Activated naive CD4-positive, alpha-beta T cell treated with anti-CD3 and anti-CD28 coated beads, Interleukin-2, amount 10 ng/mL, durations not matched to agents 7 days and 5 days (primary cell): Measurements from ENCODE around the gene RNF166.

ENCODE experiments used
- CTCF ChIA-PET: fragments of 350-600 bp; sonication (Branson Sonifier 250); formaldehyde crosslinking; loops from one replicate; lab custom pipeline; 2021; ENCODE audit warnings: antibody characterized with exemption; lab: Charles Lee
- DNase-seq: peaks from one replicate; pipeline ENCODE4 v3.0.0-alpha.2; 2020
- H3K27ac Mint-ChIP-seq: one replicate; pipeline ENCODE4 v1.8.0; 2021; ENCODE audit warnings: mild to moderate bottlenecking, moderate library complexity, mixed read lengths
- H3K27me3 Mint-ChIP-seq: one replicate; pipeline ENCODE4 v1.8.0; 2021; ENCODE audit warnings: mild to moderate bottlenecking, mixed read lengths
- H3K36me3 Mint-ChIP-seq: one replicate; pipeline ENCODE4 v1.8.0; 2021; ENCODE audit warnings: mixed read lengths
- H3K4me1 Mint-ChIP-seq: one replicate; pipeline ENCODE4 v1.8.0; 2021; ENCODE audit warnings: mixed read lengths
- H3K4me3 Mint-ChIP-seq: one replicate; pipeline ENCODE4 v1.8.0; 2021; ENCODE audit warnings: mild to moderate bottlenecking, moderate library complexity, mixed read lengths
- H3K9me3 Mint-ChIP-seq: one replicate; pipeline ENCODE4 v1.8.0; 2021; ENCODE audit warnings: mixed read lengths

The RNF166 gene

DNA sequence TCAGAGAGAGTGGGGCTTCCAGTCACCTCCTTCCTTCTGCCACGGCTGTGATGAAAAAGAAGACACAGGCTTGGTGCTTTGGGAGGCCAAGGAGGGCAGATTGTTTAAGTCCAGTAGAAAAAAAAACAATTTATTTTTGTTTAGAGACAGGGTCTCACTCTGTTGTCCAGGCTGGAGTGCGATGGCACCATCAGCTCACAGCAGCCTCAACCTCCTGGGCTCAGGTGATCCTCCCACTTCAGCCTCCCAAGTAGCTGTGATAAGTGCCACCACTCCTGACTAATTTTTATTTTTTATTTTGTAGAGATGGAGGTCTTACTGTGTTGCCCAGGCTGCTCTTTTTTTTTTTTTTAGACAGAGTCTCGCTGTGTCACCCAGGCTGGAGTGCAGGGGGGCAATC, 40.6 kb downstream of the RNF166 start:
- CTCF ChIA-PET: interaction anchor here (0.9 kb wide), 1 partner anchor 15 kb away, joined by 3 read pairs; no protein-coding TSS in a partner anchor
- peaks cover 4% of the 10 kb centered on the region for H3K27me3 Mint-ChIP-seq
- H3K27ac Mint-ChIP-seq: no peak overlapping the region
- no peak overlapping the region for H3K4me3 Mint-ChIP-seq
- no peaks in the 10 kb centered on the region for H3K9me3 Mint-ChIP-seq
- H3K36me3 Mint-ChIP-seq: peaks cover 10% of the 10 kb centered on the region
- DNase-seq: no peak
- H3K4me1 Mint-ChIP-seq: peaks cover 25% of the 10 kb centered on the region

DNA sequence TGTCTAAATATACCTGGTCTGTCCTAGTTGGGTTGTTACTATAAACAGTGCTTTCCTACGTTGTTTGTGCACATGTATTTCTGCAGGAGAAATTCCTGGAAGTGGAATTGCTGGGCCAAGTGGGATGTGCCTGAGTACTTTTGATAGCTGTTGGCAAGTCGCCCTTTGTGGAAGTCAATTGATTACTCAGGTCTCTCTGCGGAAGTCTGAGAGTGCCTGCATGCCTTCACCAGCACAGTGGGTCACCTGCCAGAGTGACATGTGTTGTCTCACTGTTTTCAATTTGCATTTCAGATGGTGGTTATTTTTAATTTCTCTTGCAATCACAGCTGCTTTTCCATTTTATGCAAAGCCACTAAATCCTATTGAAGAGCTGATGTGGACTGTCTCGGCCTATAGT, 41.1 kb downstream of the RNF166 start:
- H3K27me3 Mint-ChIP-seq: peaks cover 4% of the 10 kb centered on the region
- CTCF ChIA-PET: interaction anchor here (0.9 kb wide), 1 partner anchor 15 kb away, joined by 3 read pairs; no protein-coding TSS in a partner anchor
- no peak for DNase-seq
- H3K27ac Mint-ChIP-seq: peak overlapping the region; percentile 34
- H3K36me3 Mint-ChIP-seq: peaks cover 11% of the 10 kb centered on the region
- no peaks in the 10 kb centered on the region for H3K9me3 Mint-ChIP-seq
- H3K4me1 Mint-ChIP-seq: peaks cover 26% of the 10 kb centered on the region
- peak overlapping the region; percentile 3 for H3K4me3 Mint-ChIP-seq

DNA sequence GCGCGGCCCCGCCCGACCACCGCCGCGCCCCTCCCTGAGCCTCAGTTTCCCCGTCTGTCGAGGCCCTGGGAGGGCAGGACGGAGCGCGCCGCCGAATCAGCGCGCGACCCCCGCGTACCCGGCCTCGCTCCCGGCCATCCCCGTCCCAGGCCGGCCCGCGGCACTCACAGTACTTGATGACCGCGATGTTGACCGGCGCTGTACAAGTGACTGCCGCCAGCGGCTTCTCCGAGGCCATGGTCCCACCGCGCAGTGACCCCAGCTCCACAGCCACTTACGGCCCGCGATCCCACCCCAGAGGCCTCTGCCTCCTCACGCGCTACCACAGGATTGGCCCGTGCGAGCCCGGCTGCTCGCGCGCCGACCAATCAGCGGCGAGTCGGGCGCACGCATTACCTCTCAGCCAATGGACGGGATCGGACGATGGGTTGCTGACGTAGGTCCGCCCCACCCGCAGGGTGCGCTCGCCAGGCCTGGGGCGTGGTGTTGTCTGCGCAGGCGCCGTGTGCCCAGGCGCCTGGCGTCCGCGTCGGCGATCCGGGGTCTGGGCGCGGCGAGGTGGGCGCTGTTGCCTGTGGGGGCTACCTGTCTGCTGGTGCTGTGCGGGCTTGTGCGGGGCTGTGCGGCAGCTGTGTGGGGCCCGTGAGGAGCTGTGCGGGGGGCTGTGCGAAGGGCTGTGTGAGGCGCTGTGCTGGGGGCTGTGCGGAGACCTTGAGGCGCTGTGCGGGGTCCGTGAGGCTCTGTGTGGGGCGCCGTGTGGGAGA, 43.2 kb downstream of the RNF166 start, which contains the start of gene MVD:
Gene MVD (minus strand): TSS at position 249 of the 764 bp plus-strand sequence. CDS start 11 bp downstream, at position 238.
- Mint-ChIP-seq H3K4me1 (peaks cover 30% of the 10 kb centered on the region), H3K4me3 (peak within 1 kb of the TSS; percentile 89), H3K27ac (peak within 1 kb of the TSS; percentile 91), H3K36me3 (peaks cover 8% of the 10 kb centered on the region), H3K27me3 (peaks cover 4% of the 10 kb centered on the region), H3K9me3 (no peaks in the 10 kb centered on the region)
- CTCF ChIA-PET: interaction anchor here (1.0 to 1.6 kb wide), 3 partner anchors 11 to 42 kb away, joined by 3 to 5 read pairs (median 4); no protein-coding TSS in a partner anchor
- peak; percentile 98 for DNase-seq

DNA sequence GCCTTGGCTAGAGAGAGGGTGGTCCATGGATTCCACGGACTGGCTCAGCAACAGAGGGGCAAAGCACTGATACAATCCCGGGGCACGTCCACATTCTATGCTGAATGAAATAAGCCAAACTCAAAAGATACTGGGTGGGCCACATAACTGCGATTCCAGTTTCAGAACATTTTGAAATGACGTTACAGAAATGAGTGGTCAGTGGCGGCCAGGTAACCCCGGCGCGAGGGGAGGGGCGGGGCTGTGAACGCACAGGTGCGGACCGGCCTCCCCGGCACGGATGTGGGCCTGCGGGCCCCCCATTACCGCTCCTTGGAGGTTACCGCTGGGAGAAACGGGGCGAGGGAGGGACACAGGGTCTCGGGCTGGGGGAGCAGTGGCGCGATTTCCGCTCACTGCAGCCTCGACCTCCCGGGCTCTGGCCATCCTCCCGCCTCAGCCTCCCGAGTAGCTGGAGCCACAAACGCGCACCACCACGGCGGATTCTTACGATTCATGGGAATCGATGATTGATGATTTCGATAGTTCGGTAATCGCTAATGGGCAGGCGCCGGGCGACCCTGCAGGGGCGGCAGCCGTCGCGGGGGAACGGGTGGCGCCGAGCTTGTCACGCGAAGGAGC, 43.9 kb downstream of the RNF166 start:
- Mint-ChIP-seq H3K4me1 (peaks cover 30% of the 10 kb centered on the region), H3K4me3 (peak overlapping the region; percentile 89), H3K9me3 (no peaks in the 10 kb centered on the region), H3K36me3 (peaks cover 8% of the 10 kb centered on the region), H3K27me3 (peaks cover 4% of the 10 kb centered on the region), H3K27ac (peak overlapping the region; percentile 91)
- DNase-seq: peak; percentile 52
- CTCF ChIA-PET: interaction anchor here (1.0 to 1.6 kb wide), 2 partner anchors 10 to 43 kb away, joined by 3 to 4 read pairs; no protein-coding TSS in a partner anchor

DNA sequence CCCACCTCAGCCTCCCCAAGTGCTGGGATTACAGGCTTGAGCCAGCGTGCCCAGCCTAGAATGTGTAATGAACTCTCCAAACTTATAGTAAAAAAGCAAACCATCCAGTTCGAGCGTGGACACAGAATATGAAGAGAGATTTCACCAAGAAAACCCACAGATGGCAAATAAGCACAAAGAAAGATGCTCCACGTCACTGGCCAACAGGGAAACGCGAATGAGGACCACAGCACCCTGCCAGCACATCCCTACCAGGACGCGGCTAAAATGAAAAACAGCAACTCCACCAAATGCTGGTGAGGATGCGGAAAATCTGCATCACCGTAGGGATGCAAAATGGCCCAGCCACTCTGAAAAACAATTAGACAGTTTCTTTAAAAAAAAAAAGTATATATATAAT, 44.7 kb downstream of the RNF166 start:
- H3K4me1 Mint-ChIP-seq: peaks cover 30% of the 10 kb centered on the region
- H3K36me3 Mint-ChIP-seq: peaks cover 9% of the 10 kb centered on the region
- no peaks in the 10 kb centered on the region for H3K9me3 Mint-ChIP-seq
- H3K4me3 Mint-ChIP-seq: peak overlapping the region; percentile 8
- no peak for DNase-seq
- H3K27ac Mint-ChIP-seq: peak overlapping the region; percentile 24
- CTCF ChIA-PET: interaction anchor here (1.6 kb wide), 1 partner anchor 9 kb away, joined by 3 read pairs; no protein-coding TSS in a partner anchor
- peaks cover 4% of the 10 kb centered on the region for H3K27me3 Mint-ChIP-seq

DNA sequence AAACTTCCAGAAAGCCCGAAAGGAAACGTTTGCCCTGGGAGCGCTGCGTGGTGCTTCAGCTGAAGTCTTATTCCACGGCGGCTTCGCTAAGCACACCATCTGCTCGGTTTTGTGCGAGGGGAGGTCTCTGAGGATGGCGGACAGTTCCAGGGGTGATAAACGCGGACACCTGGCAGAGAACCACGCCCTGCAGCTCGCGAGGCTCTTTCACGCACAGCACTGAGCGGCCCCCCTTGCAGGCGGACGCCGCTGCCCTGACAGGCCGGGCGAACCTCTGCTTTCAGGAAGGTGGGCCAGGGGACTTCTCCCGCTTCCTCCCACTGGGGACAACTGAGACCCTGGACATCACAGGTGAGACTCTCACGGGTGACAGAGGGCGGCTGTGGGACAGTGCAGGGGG, 47.0 kb downstream of the RNF166 start:
- peaks cover 4% of the 10 kb centered on the region for H3K27me3 Mint-ChIP-seq
- no peak overlapping the region for H3K4me3 Mint-ChIP-seq
- no peak overlapping the region for H3K27ac Mint-ChIP-seq
- CTCF ChIA-PET: no interaction called here
- H3K9me3 Mint-ChIP-seq: no peaks in the 10 kb centered on the region
- H3K36me3 Mint-ChIP-seq: peaks cover 17% of the 10 kb centered on the region
- peaks cover 22% of the 10 kb centered on the region for H3K4me1 Mint-ChIP-seq
- DNase-seq: no peak

DNA sequence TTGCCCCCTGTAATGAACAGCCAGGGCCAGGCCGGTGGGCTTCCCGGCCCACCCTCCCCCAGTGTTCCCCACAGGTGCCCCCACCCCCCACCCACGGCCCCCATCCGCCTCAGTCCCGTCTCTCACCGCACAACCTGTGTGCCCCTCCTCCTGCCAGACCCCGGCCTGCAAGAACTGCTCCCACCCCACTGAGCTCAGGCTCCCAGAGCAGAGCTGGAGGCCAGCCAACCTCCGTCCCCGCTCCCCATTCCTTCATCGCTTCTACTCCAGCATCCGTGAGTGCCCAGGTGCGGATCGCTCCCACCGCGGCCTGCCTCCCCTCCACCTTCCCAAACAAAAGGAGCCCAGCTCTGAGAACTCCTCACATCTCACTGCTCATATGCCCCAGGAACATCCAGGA, 47.5 kb downstream of the RNF166 start:
- no peak for DNase-seq
- H3K27ac Mint-ChIP-seq: no peak overlapping the region
- H3K9me3 Mint-ChIP-seq: no peaks in the 10 kb centered on the region
- H3K4me3 Mint-ChIP-seq: no peak overlapping the region
- peaks cover 17% of the 10 kb centered on the region for H3K36me3 Mint-ChIP-seq
- CTCF ChIA-PET: no interaction called here
- H3K4me1 Mint-ChIP-seq: peaks cover 19% of the 10 kb centered on the region
- H3K27me3 Mint-ChIP-seq: peaks cover 4% of the 10 kb centered on the region

DNA sequence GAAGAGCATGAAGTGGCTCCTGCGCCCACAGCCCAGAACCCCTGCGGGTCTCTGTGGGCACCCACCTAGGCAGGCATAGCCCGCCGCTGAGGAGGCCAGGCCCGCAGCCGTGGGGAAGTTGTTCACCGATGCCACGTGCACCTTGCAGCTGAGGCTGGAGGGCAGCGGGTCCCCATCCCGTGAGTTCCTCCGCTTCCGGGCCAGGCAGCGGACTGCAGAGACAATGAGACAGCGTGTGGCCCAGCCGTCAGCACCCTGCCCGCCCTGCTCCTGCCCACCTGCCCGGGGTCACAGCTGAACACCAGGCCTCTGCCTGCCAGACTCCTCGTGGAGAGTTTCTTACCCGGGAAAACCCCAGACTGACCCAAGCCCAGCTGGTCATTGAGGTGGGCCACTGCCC, 48.8 kb downstream of the RNF166 start:
- Mint-ChIP-seq H3K9me3 (no peaks in the 10 kb centered on the region), H3K4me1 (peaks cover 20% of the 10 kb centered on the region), H3K27ac (no peak overlapping the region), H3K36me3 (peaks cover 20% of the 10 kb centered on the region), H3K27me3 (no peaks in the 10 kb centered on the region), H3K4me3 (no peak overlapping the region)
- CTCF ChIA-PET: no interaction called here
- no peak for DNase-seq

DNA sequence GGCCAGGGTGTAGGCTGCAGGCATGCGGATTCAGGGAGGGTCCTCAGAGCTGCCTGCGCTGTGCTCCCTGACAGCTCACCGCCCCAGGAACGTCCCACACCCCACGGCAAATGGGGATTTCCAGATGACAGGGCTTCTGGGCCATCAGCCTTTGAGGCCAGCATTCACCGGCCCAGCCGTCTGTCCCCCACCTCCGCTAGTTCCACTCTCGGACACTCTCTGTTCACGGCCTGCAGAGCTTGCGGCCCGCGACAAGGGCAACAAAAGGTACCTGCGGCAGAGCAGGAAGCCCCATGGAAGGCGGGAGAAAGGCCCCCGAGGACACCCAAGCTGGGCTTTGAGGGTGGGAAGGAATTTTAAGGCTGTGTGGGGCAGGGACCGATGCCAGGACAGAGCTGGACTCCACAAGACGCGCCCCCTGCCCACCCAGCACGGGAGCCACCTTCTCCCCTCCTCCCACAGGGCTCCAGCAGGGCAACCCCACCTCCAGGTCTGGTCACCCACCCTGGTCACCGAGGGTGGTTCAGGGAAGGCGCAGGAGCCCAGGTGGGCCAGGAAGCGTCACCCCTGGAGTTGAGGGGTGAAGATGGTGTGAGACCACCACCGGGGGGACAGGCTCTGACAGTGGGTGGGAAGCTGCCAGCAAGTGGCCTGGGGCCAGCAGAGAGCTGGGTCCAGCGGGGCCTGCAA, 49.8 kb downstream of the RNF166 start:
- H3K4me3 Mint-ChIP-seq: no peak overlapping the region
- H3K4me1 Mint-ChIP-seq: peaks cover 22% of the 10 kb centered on the region
- no peaks in the 10 kb centered on the region for H3K27me3 Mint-ChIP-seq
- H3K9me3 Mint-ChIP-seq: no peaks in the 10 kb centered on the region
- CTCF ChIA-PET: no interaction called here
- no peak for DNase-seq
- peaks cover 18% of the 10 kb centered on the region for H3K36me3 Mint-ChIP-seq
- no peak overlapping the region for H3K27ac Mint-ChIP-seq

DNA sequence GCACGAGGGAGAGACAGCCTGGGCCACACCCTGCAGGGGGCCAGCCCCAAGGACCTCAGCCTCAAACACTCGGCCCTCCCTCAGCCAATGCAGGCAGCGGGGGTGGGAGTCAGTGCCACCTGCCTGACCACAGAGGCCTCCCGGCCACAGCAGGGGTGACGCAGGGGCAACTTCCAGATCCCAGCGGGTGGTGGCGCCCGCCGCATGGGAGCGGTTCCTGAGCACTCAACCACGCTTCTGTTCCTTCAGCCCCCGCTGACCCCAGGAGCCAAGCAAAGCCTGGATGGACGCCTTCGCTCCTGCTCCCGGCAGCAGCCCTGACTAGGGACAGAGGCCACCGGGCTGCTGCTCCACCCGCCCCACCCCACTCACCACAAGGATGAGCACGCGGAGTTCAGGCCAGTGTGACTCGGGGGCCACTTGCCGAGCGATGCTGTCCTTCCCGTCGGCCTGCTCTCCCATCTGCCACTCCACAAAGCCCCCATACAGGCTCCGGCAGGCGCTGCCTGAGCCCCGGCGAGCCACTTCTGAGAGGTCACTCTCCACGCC, 50.4 kb downstream of the RNF166 start:
- Mint-ChIP-seq H3K4me1 (peaks cover 21% of the 10 kb centered on the region), H3K9me3 (no peaks in the 10 kb centered on the region), H3K4me3 (no peak overlapping the region), H3K27ac (no peak overlapping the region), H3K27me3 (no peaks in the 10 kb centered on the region), H3K36me3 (peaks cover 19% of the 10 kb centered on the region)
- CTCF ChIA-PET: no interaction called here
- DNase-seq: no peak

DNA sequence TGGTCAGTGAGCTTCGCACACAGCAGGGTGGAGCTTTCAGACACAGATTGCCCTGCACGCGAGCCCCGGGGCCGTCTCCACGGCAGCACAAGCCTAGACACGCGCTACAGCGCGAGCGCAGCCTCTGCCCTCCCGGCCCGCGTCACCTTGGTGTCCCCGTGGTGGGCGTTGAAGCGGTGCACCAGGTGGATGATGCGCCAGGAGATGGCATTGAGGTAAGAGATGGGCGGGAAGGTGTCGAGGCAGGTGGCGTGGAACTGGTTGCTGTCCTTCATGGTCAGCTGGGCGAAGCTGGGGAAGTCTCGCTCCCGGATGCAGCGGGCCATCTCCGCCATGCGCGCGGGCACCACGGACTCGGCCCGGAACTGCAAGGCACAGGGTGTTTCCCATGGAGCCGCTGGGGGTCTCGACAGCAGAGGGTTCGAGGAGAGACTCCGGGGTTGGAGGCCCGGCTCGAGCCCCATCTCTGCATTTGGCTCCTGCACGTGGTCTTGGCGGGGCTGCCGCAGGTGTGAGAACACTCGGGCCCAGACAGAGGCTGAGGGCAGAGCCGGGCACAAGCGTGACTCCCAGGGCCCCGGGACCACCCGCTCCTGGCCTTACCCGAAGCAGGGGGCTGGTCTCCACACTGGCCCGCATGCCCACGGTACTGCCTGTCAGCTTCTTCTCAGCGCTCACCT, 51.0 kb downstream of the RNF166 start:
- no peak overlapping the region for H3K27ac Mint-ChIP-seq
- no peaks in the 10 kb centered on the region for H3K9me3 Mint-ChIP-seq
- DNase-seq: no peak
- peaks cover 21% of the 10 kb centered on the region for H3K4me1 Mint-ChIP-seq
- CTCF ChIA-PET: no interaction called here
- no peak overlapping the region for H3K4me3 Mint-ChIP-seq
- H3K27me3 Mint-ChIP-seq: no peaks in the 10 kb centered on the region
- H3K36me3 Mint-ChIP-seq: peaks cover 20% of the 10 kb centered on the region

DNA sequence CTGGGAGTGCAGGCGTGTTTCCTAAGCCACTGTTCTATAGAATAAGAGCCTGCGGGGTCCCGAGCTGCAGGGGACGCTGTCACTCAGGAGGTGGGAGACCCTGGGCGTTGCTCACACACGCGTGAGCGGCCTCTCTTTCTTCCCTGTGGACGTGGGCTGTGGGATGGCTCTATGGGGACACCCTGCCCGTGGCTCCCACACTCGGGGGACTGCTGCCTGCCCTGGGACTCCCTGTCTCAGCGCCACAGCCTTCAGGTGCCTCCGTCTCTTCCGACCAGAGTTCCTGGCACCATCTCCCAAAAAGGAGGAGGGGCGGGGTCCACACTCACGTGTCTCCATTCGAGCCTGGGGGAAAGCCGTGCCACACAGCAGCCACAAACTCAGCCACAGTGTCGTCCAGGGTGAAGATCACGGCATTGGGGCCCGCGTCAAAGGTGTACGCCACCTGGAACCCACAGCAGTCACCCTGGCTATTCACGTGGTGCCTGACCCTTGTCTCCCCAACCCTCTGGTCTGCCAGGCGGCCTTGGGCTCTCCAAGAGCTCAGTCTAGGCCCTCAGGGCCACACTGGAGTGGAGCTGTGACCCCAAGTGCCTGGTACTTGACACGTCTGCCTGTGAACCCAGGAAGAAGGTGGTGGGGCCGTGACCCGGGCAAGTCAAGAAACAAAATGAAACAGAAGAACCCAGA, 51.7 kb downstream of the RNF166 start:
- Mint-ChIP-seq H3K27ac (peak overlapping the region; percentile 37), H3K36me3 (peaks cover 20% of the 10 kb centered on the region), H3K27me3 (no peaks in the 10 kb centered on the region), H3K4me3 (no peak overlapping the region), H3K4me1 (peaks cover 22% of the 10 kb centered on the region), H3K9me3 (no peaks in the 10 kb centered on the region)
- CTCF ChIA-PET: no interaction called here
- no peak for DNase-seq
